ENCODE measurements around the gene C11orf65.

Gene C11orf65

GRCh38 chr11:108467091-108467823 is at the start of gene C11orf65:
TSS of gene C11orf65 (minus strand) at chr11:108467529. CDS start at chr11:108461559, 5,970 bp downstream.
- DNase-seq = peak; percentile 98

GRCh38 chr11:108516125-108516524 is 48.8 kb upstream of the C11orf65 start:
- DNase-seq = no peak

GRCh38 chr11:108512708-108513107 is 45.4 kb upstream of the C11orf65 start:
- no peak for DNase-seq

- no peak for DNase-seq
These were observed 44.6 kb upstream of the C11orf65 start for GRCh38 chr11:108511851-108512474.

GRCh38 chr11:108508653-108509593 is 41.6 kb upstream of the C11orf65 start:
- no peak for DNase-seq

GRCh38 chr11:108501396-108501795 is 34.1 kb upstream of the C11orf65 start:
- no peak for DNase-seq

- no peak for DNase-seq
These were observed 33.4 kb upstream of the C11orf65 start for GRCh38 chr11:108500721-108501120.

- DNase-seq = no peak
These were observed 32.8 kb upstream of the C11orf65 start for GRCh38 chr11:108500169-108500568.

GRCh38 chr11:108498816-108499408 is 31.6 kb upstream of the C11orf65 start:
- peak; percentile 27 for DNase-seq

- DNase-seq = peak; percentile 83
These were observed 30.9 kb upstream of the C11orf65 start, which contains the start of gene POGLUT3 for GRCh38 chr11:108498046-108498815. TSS of gene POGLUT3 (minus strand) at chr11:108498384. CDS start at chr11:108498366, 18 bp downstream.

- peak; percentile 95 for DNase-seq
These were observed 30.2 kb upstream of the C11orf65 start for GRCh38 chr11:108497317-108498045.

GRCh38 chr11:108496643-108497256 is 29.4 kb upstream of the C11orf65 start:
- peak; percentile 21 for DNase-seq

GRCh38 chr11:108495326-108495725 is 28.0 kb upstream of the C11orf65 start:
- DNase-seq = no peak

GRCh38 chr11:108494182-108494581 is 26.9 kb upstream of the C11orf65 start:
- DNase-seq = no peak

GRCh38 chr11:108491936-108492335 is 24.6 kb upstream of the C11orf65 start:
- DNase-seq = no peak

GRCh38 chr11:108486828-108487227 is 19.5 kb upstream of the C11orf65 start:
- no peak for DNase-seq

- DNase-seq = no peak
These were observed 19.0 kb upstream of the C11orf65 start for GRCh38 chr11:108486331-108486730.

- DNase-seq = no peak
These were observed 15.8 kb upstream of the C11orf65 start for GRCh38 chr11:108483163-108483562.

GRCh38 chr11:108474664-108475463 is 7.5 kb upstream of the C11orf65 start:
- DNase-seq = no peak

GRCh38 chr11:108472681-108473080 is 5.4 kb upstream of the C11orf65 start:
- DNase-seq = no peak
